Activated T-helper 2 cell treated with anti-CD3 and anti-CD28 coated beads, Interferon-gamma antibody, Interleukin-2, Interleukin-4, amounts not matched to agents 10 μg/mL and 5 μg/mL and 100 μg/mL, durations not matched to agents 14 hours and 24 hours and 36 hours (primary cell): Measurements from ENCODE around the gene RAD9B. TPM values are rescaled to one million over a fixed set of nuclear protein-coding genes. Genes with fewer than 3 reads are reported as not detected.

ENCODE experiments used
- DNase-seq: peaks from one replicate; pipeline ENCODE4 v3.0.0; 2021; ENCODE audit warnings: low spot score
- H3K27ac Mint-ChIP-seq: one replicate; pipeline ENCODE4 v1.8.0; 2021; ENCODE audit warnings: mixed read lengths
- H3K27me3 Mint-ChIP-seq: one replicate; pipeline ENCODE4 v1.8.0; 2021; ENCODE audit warnings: low read depth, mixed read lengths
- H3K36me3 Mint-ChIP-seq: one replicate; pipeline ENCODE4 v1.8.0; 2021; ENCODE audit warnings: low read depth, mixed read lengths
- H3K4me1 Mint-ChIP-seq: one replicate; pipeline ENCODE4 v1.8.0; 2021; ENCODE audit warnings: low read depth, mixed read lengths
- H3K4me3 Mint-ChIP-seq: one replicate; pipeline ENCODE4 v1.8.0; 2021; ENCODE audit warnings: low read depth, mild to moderate bottlenecking, moderate library complexity, mixed read lengths
- H3K9me3 Mint-ChIP-seq: one replicate; pipeline ENCODE4 v1.8.0; 2021; ENCODE audit warnings: mixed read lengths
- intact Hi-C: fragments of 100-400 bp; cut with micrococcal nuclease; formaldehyde crosslinking; loops from one replicate; pipeline ENCODE4 v1.15.1; 2023
- total RNA-seq: library from RNA; stranded (reverse); gene quantifications from 2 replicates; pipeline ENCODE4 v1.2.3, GENCODE V29; 2022

Gene RAD9B
- total RNA-seq, 1 donor from 2014 or later: 0.41 TPM

DNA sequence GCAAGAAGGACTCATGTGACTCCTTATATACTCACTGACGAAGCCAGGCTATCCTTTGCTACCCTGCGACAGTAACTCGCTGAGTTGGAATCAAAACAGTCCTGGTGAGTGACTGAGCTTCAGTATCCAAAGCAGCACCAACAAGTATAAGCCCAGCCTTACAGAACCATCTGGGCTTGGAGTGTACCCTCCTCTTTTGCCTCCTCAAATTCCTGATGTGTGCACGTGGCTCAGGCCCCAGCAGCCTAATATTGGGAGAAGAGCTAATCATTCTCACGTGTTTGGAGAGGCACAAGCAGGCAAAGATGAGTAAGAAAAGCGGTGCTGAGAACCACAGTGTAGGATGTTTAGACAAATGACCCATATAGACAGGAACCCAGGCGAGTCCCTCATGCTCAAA lies 46.5 kb downstream of the RAD9B start:
- peaks cover 36% of the 10 kb centered on the region for H3K4me1 Mint-ChIP-seq
- H3K9me3 Mint-ChIP-seq: no peaks in the 10 kb centered on the region

GRCh38 chr12:110549716-110550115 lies 47.6 kb downstream of the RAD9B start:
- H3K9me3 Mint-ChIP-seq: no peaks in the 10 kb centered on the region
- H3K27me3 Mint-ChIP-seq: no peaks in the 10 kb centered on the region
- H3K36me3 Mint-ChIP-seq: peaks cover 52% of the 10 kb centered on the region
- H3K4me1 Mint-ChIP-seq: peaks cover 36% of the 10 kb centered on the region
- peak overlapping the region; percentile 39 for H3K27ac Mint-ChIP-seq
- intact Hi-C loops: loop anchor here (10.0 kb wide), 1 partner anchor 275 kb away; no protein-coding TSS in a partner anchor
- H3K4me3 Mint-ChIP-seq: no peak overlapping the region
- DNase-seq: no peak

More for the DNA sequence above, 46.5 kb downstream of the RAD9B start:
- no peak for DNase-seq
- H3K4me3 Mint-ChIP-seq: no peak overlapping the region
- no peaks in the 10 kb centered on the region for H3K27me3 Mint-ChIP-seq
- H3K27ac Mint-ChIP-seq: no peak overlapping the region
- intact Hi-C loops: no loop called here
- H3K36me3 Mint-ChIP-seq: peaks cover 59% of the 10 kb centered on the region

DNA sequence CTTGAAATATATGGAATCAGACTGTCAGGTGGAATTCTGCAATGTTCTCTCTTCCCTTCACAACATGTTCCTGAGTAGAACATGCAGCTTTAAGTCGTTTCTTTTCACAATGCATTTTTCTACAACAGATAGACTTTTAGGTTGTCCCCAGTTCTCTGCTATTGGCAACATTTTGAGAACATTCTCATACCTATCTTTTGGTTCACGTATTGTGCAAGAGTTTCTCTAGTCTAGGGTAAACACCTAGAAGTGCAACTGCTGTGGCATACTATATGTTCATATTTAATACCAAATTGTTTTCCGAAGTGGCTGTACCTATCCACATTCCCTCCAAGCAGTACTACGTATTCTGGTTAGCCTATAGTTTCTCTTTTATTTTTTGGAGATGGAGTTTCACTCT lies 48.9 kb downstream of the RAD9B start:
- Mint-ChIP-seq H3K36me3 (peaks cover 46% of the 10 kb centered on the region), H3K27ac (peak overlapping the region; percentile 35), H3K4me1 (peaks cover 43% of the 10 kb centered on the region), H3K9me3 (no peaks in the 10 kb centered on the region), H3K4me3 (no peak overlapping the region), H3K27me3 (no peaks in the 10 kb centered on the region)
- no peak for DNase-seq
- intact Hi-C loops: loop anchor here (10.0 kb wide), 1 partner anchor 274 kb away; no protein-coding TSS in a partner anchor

Other genes starting within 250 kb of the RAD9B start
- 213 and 219 TPM in 2 replicates for gene ATP2A2, start 221.1 kb upstream of the RAD9B start, total RNA-seq
- 67.2 and 68.4 TPM in 2 replicates for gene ANAPC7, start 98.6 kb upstream of the RAD9B start, total RNA-seq
- 312 and 338 TPM in 2 replicates for gene ARPC3, start 52.0 kb upstream of the RAD9B start, total RNA-seq
- gene GPN3, start 34.1 kb upstream of the RAD9B start, total RNA-seq: 43.9 and 47.5 TPM in 2 replicates
- gene FAM216A, start 33.5 kb upstream of the RAD9B start, total RNA-seq: 44.7 and 48.8 TPM in 2 replicates
- gene VPS29, start 220 bp upstream of the RAD9B start, total RNA-seq: 103 and 107 TPM in 2 replicates
- gene PPTC7, start 81.0 kb downstream of the RAD9B start, total RNA-seq: 41.7 and 42.4 TPM in 2 replicates
- 5.1 and 6.6 TPM in 2 replicates for gene TCTN1, start 111.8 kb downstream of the RAD9B start, total RNA-seq
- 9.7 TPM in 2 replicates for gene HVCN1, start 186.8 kb downstream of the RAD9B start, total RNA-seq
- gene PPP1CC, start 240.6 kb downstream of the RAD9B start, total RNA-seq: 241 and 244 TPM in 2 replicates